AG10803 (cell line): ENCODE results near the gene ANKMY2.

ENCODE experiments used
- DNase-seq: peaks from one replicate; pipeline ENCODE4 v3.0.0; 2010; ENCODE audit warnings: low read depth
- H3K4me3 ChIP-seq: 2 replicates; pipeline ENCODE4 v1.5.1; 2011; ENCODE audit warnings: mild to moderate bottlenecking, low read length, control low read depth
- CTCF ChIP-seq: conservative IDR thresholded peaks from 2 replicates; pipeline ENCODE4 v1.5.1; 2011; ENCODE audit warnings: mild to moderate bottlenecking, low read length, control low read depth, inconsistent platforms

The ANKMY2 gene

GRCh38 chr7:16590424-16590823 lies 55.1 kb downstream of the ANKMY2 start:
- no peak overlapping the region for H3K4me3 ChIP-seq
- no peak for DNase-seq

GRCh38 chr7:16589881-16590280 lies 55.7 kb downstream of the ANKMY2 start:
- peak; percentile 6 for DNase-seq
- H3K4me3 ChIP-seq, result no peak overlapping the region
- TF ChIP-seq CTCF, result no peak

More at GRCh38 chr7:16590424-16590823, 55.1 kb downstream of the ANKMY2 start:
- no peak for TF ChIP-seq CTCF

- no peak for TF ChIP-seq CTCF
- no peak for DNase-seq
Measured at GRCh38 chr7:16587790-16588189, 57.8 kb downstream of the ANKMY2 start.

GRCh38 chr7:16587129-16587528 lies 58.4 kb downstream of the ANKMY2 start:
- TF ChIP-seq CTCF, result no peak
- DNase-seq, result no peak
- H3K4me3 ChIP-seq, result no peak overlapping the region

More at GRCh38 chr7:16587790-16588189, 57.8 kb downstream of the ANKMY2 start:
- no peak overlapping the region for H3K4me3 ChIP-seq

- DNase-seq, result no peak
- H3K4me3 ChIP-seq, result no peak overlapping the region
Measured at GRCh38 chr7:16586081-16586874, 59.3 kb downstream of the ANKMY2 start.

GRCh38 chr7:16585540-16585939 lies 60.0 kb downstream of the ANKMY2 start:
- no peak for DNase-seq
- no peak for TF ChIP-seq CTCF
- no peak overlapping the region for H3K4me3 ChIP-seq

More at GRCh38 chr7:16586081-16586874, 59.3 kb downstream of the ANKMY2 start:
- no peak for TF ChIP-seq CTCF

- H3K4me3 ChIP-seq, result no peak overlapping the region
- no peak for TF ChIP-seq CTCF
- no peak for DNase-seq
Measured at GRCh38 chr7:16583834-16584233, 61.7 kb downstream of the ANKMY2 start.
